Measurements from ENCODE around the gene RAB8A. TPM values are rescaled to one million over a fixed set of nuclear protein-coding genes. Genes with fewer than 3 reads are reported as not detected.

The RAB8A gene
- total and polyA plus RNA-seq, 9 of the 15 experiments (the other 6 are each of a cell fraction or from before 2014, with no cell fraction given) = 11.2 to 102 (median 53.2) TPM

GRCh38 chr19:16066611-16067104 lies 45.0 kb upstream of the RAB8A start (continued):
- TF ChIP-seq ZBTB5 (IDR thresholded peaks at IDR 0.05) = no peak
- TF ChIP-seq SRSF3 (IDR thresholded peaks at IDR 0.05; ENCODE audit: insufficient read depth, low read length) = no peak
- no peak for TF ChIP-seq PHTF2 (CRISPR knock-in tag; IDR thresholded peaks at IDR 0.05)
- no peak for TF ChIP-seq KDM2B (CRISPR knock-in tag; IDR thresholded peaks at IDR 0.05)
- no peak for TF ChIP-seq SRF (CRISPR knock-in tag; IDR thresholded peaks at IDR 0.05)
- TF ChIP-seq JUNB (CRISPR knock-in tag; conservative IDR thresholded peaks at IDR 0.05) = no peak
- TF ChIP-seq NFE2L1 (tag; IDR thresholded peaks at IDR 0.05; ENCODE audit: borderline replicate concordance, low read depth) = no peak
- no peak for TF ChIP-seq BRD9 (IDR thresholded peaks at IDR 0.05; ENCODE audit: low read depth, partially characterized antibody)
- no peak for TF ChIP-seq KAT8 (IDR thresholded peaks at IDR 0.05; ENCODE audit: low read depth)
- no peak for TF ChIP-seq E2F5 (CRISPR knock-in tag; IDR thresholded peaks at IDR 0.05)
- TF ChIP-seq NFXL1 (CRISPR knock-in tag; IDR thresholded peaks at IDR 0.05) = no peak
- no peak for TF ChIP-seq SMAD3 (CRISPR knock-in tag; conservative IDR thresholded peaks at IDR 0.05)
- no peak for TF ChIP-seq TAL1 (IDR thresholded peaks at IDR 0.05)
- TF ChIP-seq TBP (optimal IDR thresholded peaks at IDR 0.05; ENCODE audit: low read depth, low read length) = no peak
- no peak for TF ChIP-seq MECOM (CRISPR knock-in tag; IDR thresholded peaks at IDR 0.05)
- TF ChIP-seq RHOXF2B (CRISPR knock-in tag; conservative IDR thresholded peaks at IDR 0.05) = no peak
- TF ChIP-seq FUS (optimal IDR thresholded peaks at IDR 0.05; ENCODE audit: low read depth, low read length) = no peak
- no peak for TF ChIP-seq ARID2 (IDR thresholded peaks at IDR 0.05)
- TF ChIP-seq HLTF (IDR thresholded peaks at IDR 0.05) = peak; percentile 20; the same call in 1 of the 2 replicates
- TF ChIP-seq IRF1 (CRISPR knock-in tag; IDR thresholded peaks at IDR 0.05; ENCODE audit: borderline replicate concordance) = no peak
- TF ChIP-seq OTX1 (CRISPR knock-in tag; IDR thresholded peaks at IDR 0.05) = no peak
- TF ChIP-seq TCF7 (IDR thresholded peaks at IDR 0.05; ENCODE audit: borderline replicate concordance) = no peak
- no peak for TF ChIP-seq ZNF778 (CRISPR knock-in tag; IDR thresholded peaks at IDR 0.05)
- TF ChIP-seq BHLHE40 (IDR thresholded peaks at IDR 0.05; ENCODE audit: low read length) = no peak
- TF ChIP-seq RBM14 (IDR thresholded peaks at IDR 0.05; ENCODE audit: borderline replicate concordance, insufficient read depth, low read depth, low read length) = no peak
- TF ChIP-seq ZNF324 (CRISPR knock-in tag; IDR thresholded peaks at IDR 0.05) = no peak
- TF ChIP-seq ZNF174 (CRISPR knock-in tag; IDR thresholded peaks at IDR 0.05) = no peak
- TF ChIP-seq ATF3 (IDR thresholded peaks at IDR 0.05) = no peak
- no peak for TF ChIP-seq ATF3 (CRISPR knock-in tag; conservative IDR thresholded peaks at IDR 0.05)
